ENCODE measurements around the gene SUCLA2. TPM values are rescaled to one million over a fixed set of nuclear protein-coding genes. Genes with fewer than 3 reads are reported as not detected.

The SUCLA2 gene
- total and polyA plus RNA-seq, 5 donors from 2014 or later = 14.0 to 25.8 (median 17.4) TPM

- Histone ChIP-seq H3K36me3 (ENCODE audit: control insufficient read depth, insufficient read depth, low read length) (peaks cover 5% of the 10 kb centered on the region), H3K27me3 (ENCODE audit: control insufficient read depth, insufficient read depth, low read length) (no peaks in the 10 kb centered on the region), H3K4me3 (ENCODE audit: low read depth, low read length) (peak within 1 kb of the TSS; percentile 84), H3K9me3 (ENCODE audit: control insufficient read depth in 2 of 2, low read length in 2 of 2) (no peaks in the 10 kb centered on the region), H3K4me1 (ENCODE audit: control insufficient read depth, insufficient read depth, low read length, poor library complexity, severe bottlenecking) (peaks cover 17% of the 10 kb centered on the region), H3K27ac (ENCODE audit: insufficient read depth, low read length, poor library complexity, severe bottlenecking) (peak within 1 kb of the TSS; percentile 99)
- H3K4me1 Mint-ChIP-seq = peaks cover 9 to 45% (median 30%) of the 10 kb centered on the region in 4 donors
- peak within 1 kb of the TSS; percentile 79 to 96 (median 94) for H3K4me3 Mint-ChIP-seq
- peaks cover 0 to 3% (median 0%) of the 10 kb centered on the region in 7 donors for H3K9me3 Mint-ChIP-seq
- H3K36me3 Mint-ChIP-seq = peaks cover 23% of the 10 kb centered on the region
- H3K27me3 Mint-ChIP-seq = no peaks in the 10 kb centered on the region
- DNase-seq (peak; percentile 94 to 99 (median 97)), ATAC-seq (ENCODE audit: low read depth in 2 of 2) (peak; percentile 93 to 96)
- peak within 1 kb of the TSS; percentile 97 to 100 (median 98) for H3K27ac Mint-ChIP-seq
Measured at GRCh38 chr13:48037346-48038173, 36.5 kb upstream of the SUCLA2 start, which contains the start of gene NUDT15. TSS of gene NUDT15 (plus strand) at chr13:48037726. CDS start at chr13:48037747, 21 bp downstream.

GRCh38 chr13:48029859-48030258, 28.8 kb upstream of the SUCLA2 start:
- peaks cover 5% of the 10 kb centered on the region for H3K36me3 ChIP-seq (ENCODE audit: control insufficient read depth, insufficient read depth, low read length)
- DNase-seq (no peak), ATAC-seq (ENCODE audit: low read depth in 2 of 2) (no peak)
- H3K27me3 ChIP-seq (ENCODE audit: control insufficient read depth, insufficient read depth, low read length) = no peaks in the 10 kb centered on the region
- Mint-ChIP-seq H3K36me3 (peaks cover 37% of the 10 kb centered on the region), H3K9me3 (peaks cover 0 to 9% (median 3%) of the 10 kb centered on the region in 7 donors), H3K27me3 (no peaks in the 10 kb centered on the region), H3K27ac (peak overlapping the region in 1 of 3 donors; percentile 67), H3K4me1 (peaks cover 0 to 10% (median 7%) of the 10 kb centered on the region in 4 donors), H3K4me3 (no peak overlapping the region)
- H3K4me3 ChIP-seq (ENCODE audit: low read depth, low read length) = no peak overlapping the region
- no peak overlapping the region for H3K27ac ChIP-seq (ENCODE audit: insufficient read depth, low read length, poor library complexity, severe bottlenecking)
- no peaks in the 10 kb centered on the region for H3K9me3 ChIP-seq (ENCODE audit: control insufficient read depth in 2 of 2, low read length in 2 of 2)
- no peaks in the 10 kb centered on the region for H3K4me1 ChIP-seq (ENCODE audit: control insufficient read depth, insufficient read depth, low read length, poor library complexity, severe bottlenecking)

- DNase-seq (no peak), ATAC-seq (ENCODE audit: low read depth in 2 of 2) (no peak)
- Histone ChIP-seq H3K4me3 (ENCODE audit: low read depth, low read length) (no peak overlapping the region), H3K27me3 (ENCODE audit: control insufficient read depth, insufficient read depth, low read length) (no peaks in the 10 kb centered on the region), H3K9me3 (ENCODE audit: control insufficient read depth in 2 of 2, low read length in 2 of 2) (no peaks in the 10 kb centered on the region), H3K36me3 (ENCODE audit: control insufficient read depth, insufficient read depth, low read length) (peaks cover 5% of the 10 kb centered on the region), H3K4me1 (ENCODE audit: control insufficient read depth, insufficient read depth, low read length, poor library complexity, severe bottlenecking) (no peaks in the 10 kb centered on the region), H3K27ac (ENCODE audit: insufficient read depth, low read length, poor library complexity, severe bottlenecking) (no peak overlapping the region)
- Mint-ChIP-seq H3K9me3 (peaks cover 0 to 9% (median 3%) of the 10 kb centered on the region in 7 donors), H3K27ac (no peak overlapping the region), H3K4me3 (no peak overlapping the region), H3K36me3 (peaks cover 27% of the 10 kb centered on the region), H3K27me3 (no peaks in the 10 kb centered on the region), H3K4me1 (peaks cover 0 to 14% (median 3%) of the 10 kb centered on the region in 4 donors)
Measured at GRCh38 chr13:48028066-48028465, 27.0 kb upstream of the SUCLA2 start.

DNA sequence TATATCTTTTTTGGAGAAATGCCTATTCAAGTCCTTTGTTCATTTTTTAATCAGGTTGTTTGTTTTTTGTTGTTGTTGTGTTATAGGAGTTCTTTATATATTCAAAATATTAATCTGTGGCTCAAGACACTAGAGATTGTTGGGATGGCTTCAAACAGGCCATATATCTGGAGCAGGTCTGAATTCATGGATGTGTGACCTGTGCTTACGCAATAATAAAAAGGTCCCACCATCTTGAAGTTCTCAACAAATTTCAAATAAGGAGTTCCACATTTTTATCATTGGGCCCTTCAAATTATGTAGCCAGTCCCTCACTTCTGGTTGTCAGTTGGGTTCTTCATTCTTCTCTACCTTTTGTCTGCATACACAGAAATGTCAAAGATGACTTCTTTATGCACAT, 18.7 kb upstream of the SUCLA2 start:
- H3K27me3 Mint-ChIP-seq = no peaks in the 10 kb centered on the region
- H3K4me3 ChIP-seq (ENCODE audit: low read depth, low read length) = no peak overlapping the region
- no peaks in the 10 kb centered on the region for H3K4me1 ChIP-seq (ENCODE audit: control insufficient read depth, insufficient read depth, low read length, poor library complexity, severe bottlenecking)
- no peaks in the 10 kb centered on the region for H3K9me3 ChIP-seq (ENCODE audit: control insufficient read depth in 2 of 2, low read length in 2 of 2)
- H3K27ac Mint-ChIP-seq = no peak overlapping the region
- peaks cover 10% of the 10 kb centered on the region for H3K36me3 Mint-ChIP-seq
- peaks cover 0 to 17% (median 6%) of the 10 kb centered on the region in 4 donors for H3K4me1 Mint-ChIP-seq
- no peak for DNase-seq
- no peaks in the 10 kb centered on the region for H3K36me3 ChIP-seq (ENCODE audit: control insufficient read depth, insufficient read depth, low read length)
- no peak for ATAC-seq (ENCODE audit: low read depth in 2 of 2)
- no peaks in the 10 kb centered on the region for H3K27me3 ChIP-seq (ENCODE audit: control insufficient read depth, insufficient read depth, low read length)
- H3K27ac ChIP-seq (ENCODE audit: insufficient read depth, low read length, poor library complexity, severe bottlenecking) = no peak overlapping the region
- H3K9me3 Mint-ChIP-seq = peaks cover 0 to 2% (median 0%) of the 10 kb centered on the region in 7 donors
- no peak overlapping the region for H3K4me3 Mint-ChIP-seq

GRCh38 chr13:48018637-48019036, 17.6 kb upstream of the SUCLA2 start:
- H3K36me3 Mint-ChIP-seq = peaks cover 15% of the 10 kb centered on the region
- H3K4me3 Mint-ChIP-seq = no peak overlapping the region
- H3K36me3 ChIP-seq (ENCODE audit: control insufficient read depth, insufficient read depth, low read length) = no peaks in the 10 kb centered on the region
- H3K4me1 ChIP-seq (ENCODE audit: control insufficient read depth, insufficient read depth, low read length, poor library complexity, severe bottlenecking) = no peaks in the 10 kb centered on the region
- ATAC-seq (ENCODE audit: low read depth in 2 of 2) (no peak), DNase-seq (no peak)
- H3K9me3 Mint-ChIP-seq = peaks cover 0 to 2% (median 0%) of the 10 kb centered on the region in 7 donors
- H3K27ac Mint-ChIP-seq = no peak overlapping the region
- no peak overlapping the region for H3K4me3 ChIP-seq (ENCODE audit: low read depth, low read length)
- H3K27me3 ChIP-seq (ENCODE audit: control insufficient read depth, insufficient read depth, low read length) = no peaks in the 10 kb centered on the region
- H3K27ac ChIP-seq (ENCODE audit: insufficient read depth, low read length, poor library complexity, severe bottlenecking) = no peak overlapping the region
- H3K27me3 Mint-ChIP-seq = no peaks in the 10 kb centered on the region
- no peaks in the 10 kb centered on the region for H3K9me3 ChIP-seq (ENCODE audit: control insufficient read depth in 2 of 2, low read length in 2 of 2)
- H3K4me1 Mint-ChIP-seq = peaks cover 0 to 9% (median 6%) of the 10 kb centered on the region in 4 donors

- DNase-seq (no peak), ATAC-seq (ENCODE audit: low read depth in 2 of 2) (no peak)
- Histone ChIP-seq H3K4me1 (ENCODE audit: control insufficient read depth, insufficient read depth, low read length, poor library complexity, severe bottlenecking) (no peaks in the 10 kb centered on the region), H3K27ac (ENCODE audit: insufficient read depth, low read length, poor library complexity, severe bottlenecking) (no peak overlapping the region), H3K27me3 (ENCODE audit: control insufficient read depth, insufficient read depth, low read length) (no peaks in the 10 kb centered on the region), H3K36me3 (ENCODE audit: control insufficient read depth, insufficient read depth, low read length) (no peaks in the 10 kb centered on the region), H3K9me3 (ENCODE audit: control insufficient read depth in 2 of 2, low read length in 2 of 2) (no peaks in the 10 kb centered on the region), H3K4me3 (ENCODE audit: low read depth, low read length) (no peak overlapping the region)
- Mint-ChIP-seq H3K4me3 (no peak overlapping the region), H3K27ac (no peak overlapping the region), H3K27me3 (no peaks in the 10 kb centered on the region), H3K36me3 (peaks cover 16% of the 10 kb centered on the region), H3K4me1 (peaks cover 0 to 5% (median 2%) of the 10 kb centered on the region in 4 donors), H3K9me3 (peaks cover 0 to 2% (median 0%) of the 10 kb centered on the region in 7 donors)
Measured at GRCh38 chr13:48014359-48014758, 13.3 kb upstream of the SUCLA2 start.

- ATAC-seq (ENCODE audit: low read depth in 2 of 2) (no peak), DNase-seq (no peak)
- H3K27ac Mint-ChIP-seq = no peak overlapping the region
- peaks cover 0 to 10% (median 5%) of the 10 kb centered on the region in 4 donors for H3K4me1 Mint-ChIP-seq
- H3K4me3 ChIP-seq (ENCODE audit: low read depth, low read length) = no peak overlapping the region
- no peaks in the 10 kb centered on the region for H3K4me1 ChIP-seq (ENCODE audit: control insufficient read depth, insufficient read depth, low read length, poor library complexity, severe bottlenecking)
- peaks cover 26% of the 10 kb centered on the region for H3K36me3 Mint-ChIP-seq
- H3K27ac ChIP-seq (ENCODE audit: insufficient read depth, low read length, poor library complexity, severe bottlenecking) = no peak overlapping the region
- peaks cover 0 to 2% (median 0%) of the 10 kb centered on the region in 7 donors for H3K9me3 Mint-ChIP-seq
- H3K36me3 ChIP-seq (ENCODE audit: control insufficient read depth, insufficient read depth, low read length) = no peaks in the 10 kb centered on the region
- no peaks in the 10 kb centered on the region for H3K27me3 ChIP-seq (ENCODE audit: control insufficient read depth, insufficient read depth, low read length)
- H3K9me3 ChIP-seq (ENCODE audit: control insufficient read depth in 2 of 2, low read length in 2 of 2) = no peaks in the 10 kb centered on the region
- no peak overlapping the region for H3K4me3 Mint-ChIP-seq
- H3K27me3 Mint-ChIP-seq = no peaks in the 10 kb centered on the region
Measured at GRCh38 chr13:48012668-48013067, 11.6 kb upstream of the SUCLA2 start.

Data from CD4-positive, CD25-positive, alpha-beta regulatory T cell (primary cell).